ENCODE results near the gene CDKAL1.

- TF ChIP-seq CTCF (IDR thresholded peaks at IDR 0.05; ENCODE audit: low read depth, low read length, missing input control) (no peak), RAD21 (IDR thresholded peaks at IDR 0.05) (no peak), YY1 (IDR thresholded peaks at IDR 0.05) (no peak), GABPA (IDR thresholded peaks at IDR 0.05 in 1 of 2, conservative IDR thresholded peaks at IDR 0.05 in 1 of 2) (no peak), EGR1 (IDR thresholded peaks at IDR 0.05; ENCODE audit: low read depth in 2 of 2) (no peak), TAF1 (conservative IDR thresholded peaks at IDR 0.05) (no peak), SP1 (IDR thresholded peaks at IDR 0.05) (no peak), MAX (IDR thresholded peaks at IDR 0.05) (no peak), REST (IDR thresholded peaks at IDR 0.05) (no peak), FOXA2 (IDR thresholded peaks at IDR 0.05) (no peak)
- TF ChIP-seq, protein P1, sequence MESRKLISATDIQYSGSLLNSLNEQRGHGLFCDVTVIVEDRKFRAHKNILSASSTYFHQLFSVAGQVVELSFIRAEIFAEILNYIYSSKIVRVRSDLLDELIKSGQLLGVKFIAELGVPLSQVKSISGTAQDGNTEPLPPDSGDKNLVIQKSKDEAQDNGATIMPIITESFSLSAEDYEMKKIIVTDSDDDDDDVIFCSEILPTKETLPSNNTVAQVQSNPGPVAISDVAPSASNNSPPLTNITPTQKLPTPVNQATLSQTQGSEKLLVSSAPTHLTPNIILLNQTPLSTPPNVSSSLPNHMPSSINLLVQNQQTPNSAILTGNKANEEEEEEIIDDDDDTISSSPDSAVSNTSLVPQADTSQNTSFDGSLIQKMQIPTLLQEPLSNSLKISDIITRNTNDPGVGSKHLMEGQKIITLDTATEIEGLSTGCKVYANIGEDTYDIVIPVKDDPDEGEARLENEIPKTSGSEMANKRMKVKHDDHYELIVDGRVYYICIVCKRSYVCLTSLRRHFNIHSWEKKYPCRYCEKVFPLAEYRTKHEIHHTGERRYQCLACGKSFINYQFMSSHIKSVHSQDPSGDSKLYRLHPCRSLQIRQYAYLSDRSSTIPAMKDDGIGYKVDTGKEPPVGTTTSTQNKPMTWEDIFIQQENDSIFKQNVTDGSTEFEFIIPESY (IDR thresholded peaks at IDR 0.05) = no peak
Measured at GRCh38 chr6:20674664-20675063, 140.4 kb downstream of the CDKAL1 start.

Data from liver (tissue), 3 donors.